ENCODE measurements around the gene MRM3. TPM values are rescaled to one million over a fixed set of nuclear protein-coding genes. Genes with fewer than 3 reads are reported as not detected.

The MRM3 gene
- total RNA-seq, 1 donor from 2014 or later, result 10.4 TPM

- TF ChIP-seq, protein P1, sequence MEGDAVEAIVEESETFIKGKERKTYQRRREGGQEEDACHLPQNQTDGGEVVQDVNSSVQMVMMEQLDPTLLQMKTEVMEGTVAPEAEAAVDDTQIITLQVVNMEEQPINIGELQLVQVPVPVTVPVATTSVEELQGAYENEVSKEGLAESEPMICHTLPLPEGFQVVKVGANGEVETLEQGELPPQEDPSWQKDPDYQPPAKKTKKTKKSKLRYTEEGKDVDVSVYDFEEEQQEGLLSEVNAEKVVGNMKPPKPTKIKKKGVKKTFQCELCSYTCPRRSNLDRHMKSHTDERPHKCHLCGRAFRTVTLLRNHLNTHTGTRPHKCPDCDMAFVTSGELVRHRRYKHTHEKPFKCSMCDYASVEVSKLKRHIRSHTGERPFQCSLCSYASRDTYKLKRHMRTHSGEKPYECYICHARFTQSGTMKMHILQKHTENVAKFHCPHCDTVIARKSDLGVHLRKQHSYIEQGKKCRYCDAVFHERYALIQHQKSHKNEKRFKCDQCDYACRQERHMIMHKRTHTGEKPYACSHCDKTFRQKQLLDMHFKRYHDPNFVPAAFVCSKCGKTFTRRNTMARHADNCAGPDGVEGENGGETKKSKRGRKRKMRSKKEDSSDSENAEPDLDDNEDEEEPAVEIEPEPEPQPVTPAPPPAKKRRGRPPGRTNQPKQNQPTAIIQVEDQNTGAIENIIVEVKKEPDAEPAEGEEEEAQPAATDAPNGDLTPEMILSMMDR (IDR thresholded peaks at IDR 0.05), result no peak
- H3K4me3 Mint-ChIP-seq (ENCODE audit: unreplicated experiment), result no peak overlapping the region
These were observed 59.2 kb downstream of the MRM3 start for GRCh38 chr17:841313-841712.

More at GRCh38 chr17:841313-841712, 59.2 kb downstream of the MRM3 start:
- peaks cover 15% of the 10 kb centered on the region for H3K4me1 Mint-ChIP-seq (ENCODE audit: unreplicated experiment)
- H3K27ac Mint-ChIP-seq (ENCODE audit: unreplicated experiment), result no peak overlapping the region
- peaks cover 6% of the 10 kb centered on the region for H3K36me3 Mint-ChIP-seq (ENCODE audit: unreplicated experiment)
- DNase-seq (ENCODE audit: extremely low spot score, unreplicated experiment), result no peak
- H3K9me3 Mint-ChIP-seq (ENCODE audit: unreplicated experiment), result no peaks in the 10 kb centered on the region
- no peaks in the 10 kb centered on the region for H3K27me3 Mint-ChIP-seq (ENCODE audit: unreplicated experiment)

Other genes with a start within 250 kb of the MRM3 start
- gene VPS53, start 67.5 kb upstream of the MRM3 start, total RNA-seq, result 75.5 and 76.7 TPM in 2 replicates
- gene TLCD3A, start 49.8 kb upstream of the MRM3 start, total RNA-seq, result 23.7 and 27.3 TPM in 2 replicates
- 17.0 and 19.3 TPM in 2 replicates for gene GEMIN4, start 30.1 kb upstream of the MRM3 start, total RNA-seq
- 51.3 and 63.4 TPM in 2 replicates for gene GLOD4, start 73 bp upstream of the MRM3 start, total RNA-seq
- 123 and 131 TPM in 2 replicates for gene NXN, start 197.4 kb downstream of the MRM3 start, total RNA-seq
- gene TIMM22, start 214.8 kb downstream of the MRM3 start, total RNA-seq, result 12.6 and 12.8 TPM in 2 replicates